A673 (cell line): ENCODE measurements around the gene RSL1D1. TPM values are rescaled to one million over a fixed set of nuclear protein-coding genes. Genes with fewer than 3 reads are reported as not detected.

ENCODE experiments used
- BruUV-seq: library from RNA; stranded (reverse); fragments of 400-500 nt; replicated peaks from 2 replicates; lab custom pipeline; 2021; lab: Mats Ljungman, UMichigan
- CTCF ChIA-PET: fragments of 300-600 bp; sonication (Branson Sonifier 250); formaldehyde crosslinking; loops from one replicate; lab custom pipeline; 2022; ENCODE audit warnings: antibody characterized with exemption; lab: Charles Lee
- POLR2A ChIA-PET: fragments of 300-600 bp; sonication (Branson Sonifier 250); formaldehyde crosslinking; loops from one replicate; lab custom pipeline; 2022; ENCODE audit warnings: antibody characterized with exemption; ENCODE audit not compliant: low non-redundant PET; lab: Charles Lee
- DNase-seq: peaks from one replicate; pipeline ENCODE4 v3.0.0-alpha.2; 2015; ENCODE audit warnings: low spot score
- H3K27ac ChIP-seq: fragments of 200-600 bp; sonication (generic); 2 replicates; pipeline ENCODE4 v1.5.1; 2016; ENCODE audit warnings: mixed run types, low read depth, mild to moderate bottlenecking, mixed read lengths, antibody characterized with exemption, low read length; ENCODE audit not compliant: poor library complexity, severe bottlenecking
- H3K27me3 ChIP-seq: fragments of 200-600 bp; sonication (generic); replicated peaks from 2 replicates; pipeline ENCODE4 v1.6.1; 2017; ENCODE audit warnings: mixed run types, low read depth, mild to moderate bottlenecking, mixed read lengths, antibody characterized with exemption, low read length; ENCODE audit not compliant: insufficient read depth, poor library complexity
- H3K36me3 ChIP-seq: fragments of 200-600 bp; sonication (generic); 2 replicates; pipeline ENCODE4 v1.6.1; 2016; ENCODE audit warnings: mixed run types, mild to moderate bottlenecking, mixed read lengths, antibody characterized with exemption, low read length; ENCODE audit not compliant: insufficient read depth, poor library complexity, severe bottlenecking
- H3K4me1 ChIP-seq: fragments of 200-600 bp; sonication (generic); 2 replicates; pipeline ENCODE4 v1.6.1; 2017; ENCODE audit warnings: mixed run types, mild to moderate bottlenecking, mixed read lengths, antibody characterized with exemption, low read length; ENCODE audit not compliant: insufficient read depth, poor library complexity, severe bottlenecking
- H3K4me3 ChIP-seq: fragments of 200-600 bp; sonication (generic); 2 replicates; pipeline ENCODE4 v1.5.1; 2016; ENCODE audit warnings: low read depth, mixed run types, mild to moderate bottlenecking, mixed read lengths, low read length; ENCODE audit not compliant: poor library complexity, severe bottlenecking
- H3K9me3 ChIP-seq: fragments of 200-600 bp; sonication (generic); 2 replicates; pipeline ENCODE4 v1.6.1; 2016; ENCODE audit warnings: mixed run types, low read depth, mild to moderate bottlenecking, mixed read lengths, antibody characterized with exemption, low read length; ENCODE audit not compliant: poor library complexity, severe bottlenecking
- CTCF ChIP-seq: fragments of 300-800, 200-600 bp; sonication (generic); conservative IDR thresholded peaks from 2 replicates; pipeline ENCODE4 v1.5.1; 2017; ENCODE audit warnings: low read depth, mild to moderate bottlenecking, antibody characterized with exemption, low read length, moderate library complexity, mixed read lengths
- EZH2 ChIP-seq: fragments of 200-600 bp; sonication (generic); IDR thresholded peaks from 2 replicates; pipeline ENCODE4 v1.6.1; 2017; ENCODE audit warnings: borderline replicate concordance, low read depth, mild to moderate bottlenecking, mixed read lengths, antibody characterized with exemption, low read length; ENCODE audit not compliant: poor library complexity, severe bottlenecking
- intact Hi-C: fragments of 100-400 bp; cut with micrococcal nuclease; formaldehyde crosslinking; loops from one replicate; pipeline ENCODE4 v1.10.0; 2022; ENCODE audit not compliant: unreplicated experiment
- total RNA-seq: library from RNA; stranded (reverse); gene quantifications from 2 replicates; pipeline ENCODE4 v1.2.3, GENCODE V29; 2021

Gene RSL1D1
- total RNA-seq, 1 experiment from 2014 or later: 365 TPM

GRCh38 chr16:11871193-11871592, 19.9 kb upstream of the RSL1D1 start:
- TF ChIP-seq EZH2 (no peak), CTCF (peak; percentile 21; the same call in 1 of the 2 replicates)
- CTCF ChIA-PET: no interaction called here
- no TSS peak for BruUV-seq
- no peaks in the 10 kb centered on the region for H3K27me3 ChIP-seq
- no peak overlapping the region for H3K4me3 ChIP-seq
- H3K36me3 ChIP-seq: peaks cover 57% of the 10 kb centered on the region
- POLR2A ChIA-PET: no interaction called here
- peak; percentile 44 for DNase-seq
- H3K9me3 ChIP-seq: no peaks in the 10 kb centered on the region
- H3K4me1 ChIP-seq: peaks cover 15% of the 10 kb centered on the region
- peak overlapping the region; percentile 56 for H3K27ac ChIP-seq
- intact Hi-C loops: loop anchor here (10.0 kb wide), 1 partner anchor 194 kb away; no protein-coding TSS in a partner anchor

- H3K9me3 ChIP-seq: no peaks in the 10 kb centered on the region
- ChIA-PET CTCF (no interaction called here), POLR2A (no interaction called here)
- peaks cover 50% of the 10 kb centered on the region for H3K36me3 ChIP-seq
- H3K4me1 ChIP-seq: peaks cover 15% of the 10 kb centered on the region
- no peak for TF ChIP-seq CTCF
- TF ChIP-seq EZH2: no peak
- intact Hi-C loops: loop anchor here (10.0 kb wide), 1 partner anchor 194 kb away; no protein-coding TSS in a partner anchor
- H3K4me3 ChIP-seq: no peak overlapping the region
- no peak for DNase-seq
- no TSS peak for BruUV-seq
- H3K27me3 ChIP-seq: no peaks in the 10 kb centered on the region
- no peak overlapping the region for H3K27ac ChIP-seq
Observed at GRCh38 chr16:11870399-11870798, 19.1 kb upstream of the RSL1D1 start.

- ChIA-PET POLR2A (no interaction called here), CTCF (no interaction called here)
- TF ChIP-seq CTCF: no peak
- TF ChIP-seq EZH2: no peak
Observed at GRCh38 chr16:11869353-11870228, 18.2 kb upstream of the RSL1D1 start.

More at GRCh38 chr16:11869353-11870228, 18.2 kb upstream of the RSL1D1 start:
- no peak for DNase-seq
- no peaks in the 10 kb centered on the region for H3K9me3 ChIP-seq
- H3K4me1 ChIP-seq: peaks cover 15% of the 10 kb centered on the region
- no TSS peak for BruUV-seq
- peaks cover 43% of the 10 kb centered on the region for H3K36me3 ChIP-seq
- H3K27ac ChIP-seq: no peak overlapping the region
- intact Hi-C loops: loop anchor here (10.0 kb wide), 1 partner anchor 195 kb away; no protein-coding TSS in a partner anchor
- H3K4me3 ChIP-seq: no peak overlapping the region
- H3K27me3 ChIP-seq: no peaks in the 10 kb centered on the region
